MM.1S (cell line): ENCODE measurements around the gene FOXK2.

ENCODE experiments used
- DNase-seq: peaks from one replicate; pipeline ENCODE4 v3.0.0-alpha.2; 2015
- H2AFZ ChIP-seq: fragments of 300-600 bp; sonication (generic); 2 replicates; pipeline ENCODE4 v1.6.0; 2016; ENCODE audit warnings: antibody characterized with exemption, low read length
- H3F3A ChIP-seq: fragments of 300-600 bp; sonication (generic); 2 replicates; pipeline ENCODE4 v1.6.1; 2016; ENCODE audit warnings: mild to moderate bottlenecking, antibody characterized with exemption, low read length, moderate library complexity, mixed read lengths; ENCODE audit not compliant: insufficient read depth
- H3K27ac ChIP-seq: fragments of 300-600 bp; sonication (generic); 2 replicates; pipeline ENCODE4 v1.5.1; 2016; ENCODE audit warnings: mild to moderate bottlenecking, low read length
- H3K27me3 ChIP-seq: fragments of 300-600 bp; sonication (generic); replicated peaks from 2 replicates; pipeline ENCODE4 v1.6.0; 2016; ENCODE audit warnings: low read length; ENCODE audit not compliant: insufficient read depth
- H3K36me3 ChIP-seq: fragments of 300-600 bp; sonication (generic); replicated peaks from 2 replicates; pipeline ENCODE4 v1.6.1; 2016; ENCODE audit warnings: mild to moderate bottlenecking, low read length, mixed read lengths; ENCODE audit not compliant: insufficient read depth
- H3K4me1 ChIP-seq: fragments of 300-600 bp; sonication (generic); 2 replicates; pipeline ENCODE4 v1.6.1; 2016; ENCODE audit warnings: low read length, mixed read lengths
- H3K4me2 ChIP-seq: fragments of 300-600 bp; sonication (generic); 2 replicates; pipeline ENCODE4 v1.6.0; 2016; ENCODE audit warnings: low read depth, low read length
- H3K4me3 ChIP-seq: fragments of 300-600 bp; sonication (generic); 2 replicates; pipeline ENCODE4 v1.5.1; 2016; ENCODE audit warnings: low read length, mixed read lengths
- H3K79me2 ChIP-seq: fragments of 300-600 bp; sonication (generic); 2 replicates; pipeline ENCODE4 v1.6.1; 2016; ENCODE audit warnings: mixed run types, low read length, mixed read lengths
- H3K9ac ChIP-seq: fragments of 300-600 bp; sonication (generic); 2 replicates; pipeline ENCODE4 v1.6.1; 2016; ENCODE audit warnings: low read length, mixed read lengths
- H3K9me2 ChIP-seq: fragments of 300-600 bp; sonication (generic); replicated peaks from 2 replicates; pipeline ENCODE4 v1.6.1; 2016; ENCODE audit warnings: mild to moderate bottlenecking, low read length, mixed read lengths; ENCODE audit not compliant: insufficient read depth
- H3K9me3 ChIP-seq: fragments of 300-600 bp; sonication (generic); replicated peaks from 2 replicates; pipeline ENCODE4 v1.6.1; 2016; ENCODE audit warnings: mild to moderate bottlenecking, low read length, mixed read lengths; ENCODE audit not compliant: insufficient read depth
- H4K20me1 ChIP-seq: fragments of 300-600 bp; sonication (generic); 2 replicates; pipeline ENCODE4 v1.6.1; 2016; ENCODE audit warnings: mild to moderate bottlenecking, low read length, moderate library complexity, mixed read lengths; ENCODE audit not compliant: insufficient read depth
- CTCF ChIP-seq: fragments of 300-600 bp; sonication (generic); IDR thresholded peaks from 2 replicates; pipeline ENCODE4 v1.5.1; 2016; ENCODE audit warnings: antibody characterized with exemption, low read length, mixed read lengths
- EZH2 ChIP-seq: fragments of 300-600 bp; sonication (generic); optimal IDR thresholded peaks from 2 replicates; pipeline ENCODE3; 2017; ENCODE audit warnings: low read depth, mild to moderate bottlenecking, antibody characterized with exemption, low read length, mixed read lengths
- EZH2phosphoT487 ChIP-seq: fragments of 300-600 bp; sonication (generic); IDR thresholded peaks from 2 replicates; pipeline ENCODE4 v1.6.1; 2018; ENCODE audit warnings: antibody characterized with exemption, low read length

Gene FOXK2

DNA sequence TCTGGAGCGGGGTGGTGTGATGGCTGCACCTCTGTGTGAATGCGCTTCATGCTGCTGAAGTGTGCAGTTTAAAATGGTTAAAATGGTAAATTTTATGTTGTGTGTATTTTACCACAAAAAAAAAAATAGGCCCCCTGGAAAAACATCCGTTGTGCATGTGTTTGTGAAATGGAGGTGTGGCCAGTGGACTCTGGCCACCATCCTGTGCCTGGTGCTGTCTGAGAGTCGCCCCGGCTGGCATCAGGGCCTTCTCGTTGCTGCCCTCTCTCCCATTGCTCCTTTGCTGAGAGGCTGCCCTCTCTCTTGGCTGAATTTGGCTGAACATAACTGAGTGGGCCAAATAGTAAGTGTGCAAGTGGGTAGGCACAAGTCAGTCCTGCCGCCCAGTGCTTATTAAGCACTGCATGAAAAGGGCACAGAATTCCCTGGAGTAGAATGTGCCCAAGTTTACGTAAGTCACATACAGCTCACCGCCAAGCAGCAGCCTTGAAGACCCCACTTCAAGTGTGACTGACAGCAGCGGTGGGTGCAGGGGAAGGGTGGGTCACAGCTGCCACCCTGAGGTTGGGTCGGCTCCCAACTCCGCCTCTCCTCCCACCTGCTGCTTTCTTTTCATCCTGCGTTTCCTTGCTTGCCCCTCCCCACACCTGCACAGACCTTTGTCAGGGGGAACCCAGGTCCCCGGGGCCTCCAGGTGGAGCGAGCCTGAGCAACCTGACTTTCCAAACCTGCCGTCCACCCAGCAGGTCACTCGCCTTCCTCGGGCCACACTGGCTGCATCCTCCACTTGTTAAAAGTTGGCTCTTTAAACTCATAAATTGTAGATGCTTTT lies 46.8 kb downstream of the FOXK2 start:
- DNase-seq = no peak
- Histone ChIP-seq H3K79me2 (peaks cover 97% of the 10 kb centered on the region), H3K9me3 (no peaks in the 10 kb centered on the region), H3F3A (no peaks in the 10 kb centered on the region), H3K4me3 (no peak overlapping the region), H3K4me2 (no peak overlapping the region), H3K36me3 (peaks cover 9% of the 10 kb centered on the region; the same call in 1 of the 2 replicates), H3K27me3 (no peaks in the 10 kb centered on the region), H3K9me2 (no peaks in the 10 kb centered on the region), H3K4me1 (no peaks in the 10 kb centered on the region), H4K20me1 (peaks cover 17% of the 10 kb centered on the region), H2AFZ (no peak overlapping the region), H3K9ac (no peak overlapping the region), H3K27ac (no peak overlapping the region)
- TF ChIP-seq EZH2 (no peak), EZH2phosphoT487 (no peak), CTCF (no peak)

DNA sequence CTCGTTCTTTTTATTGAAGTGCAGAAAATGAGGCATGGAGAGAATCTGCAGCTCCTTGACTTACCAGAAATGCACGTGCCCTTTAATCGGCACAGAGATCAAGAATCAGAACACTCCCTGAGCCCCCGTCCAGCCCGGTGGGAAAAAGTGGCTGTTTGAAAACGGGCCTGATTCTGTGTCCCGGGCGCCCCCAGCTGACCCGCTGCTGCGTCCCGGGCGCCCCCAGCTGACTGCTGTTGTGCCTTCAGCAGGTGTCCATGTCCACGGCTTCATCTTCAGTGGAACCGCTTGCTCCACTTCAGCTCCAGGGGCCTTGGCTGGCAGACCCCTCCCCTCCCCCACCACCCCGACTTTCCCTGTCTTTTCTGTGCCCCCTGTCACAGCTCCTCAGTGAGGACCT lies 47.8 kb downstream of the FOXK2 start:
- H3K36me3 ChIP-seq = peaks cover 12% of the 10 kb centered on the region
- H2AFZ ChIP-seq = no peak overlapping the region
- H4K20me1 ChIP-seq = peaks cover 10% of the 10 kb centered on the region; the same call in 1 of the 2 replicates
- no peaks in the 10 kb centered on the region for H3K9me3 ChIP-seq
- H3K9ac ChIP-seq = no peak overlapping the region
- peaks cover 97% of the 10 kb centered on the region for H3K79me2 ChIP-seq
- H3K27ac ChIP-seq = no peak overlapping the region
- no peaks in the 10 kb centered on the region for H3K9me2 ChIP-seq
- H3K4me3 ChIP-seq = no peak overlapping the region
- no peaks in the 10 kb centered on the region for H3K27me3 ChIP-seq
- no peaks in the 10 kb centered on the region for H3F3A ChIP-seq
- H3K4me2 ChIP-seq = no peak overlapping the region
- no peaks in the 10 kb centered on the region for H3K4me1 ChIP-seq
- no peak for TF ChIP-seq CTCF
- no peak for TF ChIP-seq EZH2phosphoT487
- no peak for TF ChIP-seq EZH2
- DNase-seq = no peak

DNA sequence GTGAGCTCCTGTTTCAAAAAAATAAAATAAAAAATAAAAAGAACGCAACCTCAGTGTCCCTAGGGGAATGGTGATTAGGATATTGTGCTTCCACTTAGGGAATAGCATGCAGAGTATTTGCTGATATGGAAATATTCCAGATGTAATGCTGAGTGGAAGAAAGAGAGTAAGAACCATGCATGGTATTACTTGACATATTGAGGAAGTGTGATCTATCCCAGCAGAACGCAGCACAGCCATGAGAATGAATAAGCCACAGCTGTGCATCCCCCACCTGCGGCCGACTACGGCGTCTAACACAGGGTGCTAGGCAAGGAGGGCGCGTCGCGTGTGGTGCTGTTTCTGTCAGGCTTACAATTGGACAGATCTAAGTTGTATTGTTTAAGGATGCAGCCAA lies 49.5 kb downstream of the FOXK2 start:
- H3K9ac ChIP-seq = no peak overlapping the region
- H3K27ac ChIP-seq = no peak overlapping the region
- H3K36me3 ChIP-seq = peaks cover 12% of the 10 kb centered on the region
- H3K9me2 ChIP-seq = no peaks in the 10 kb centered on the region
- DNase-seq = no peak
- no peak overlapping the region for H3K4me2 ChIP-seq
- H3K27me3 ChIP-seq = no peaks in the 10 kb centered on the region
- TF ChIP-seq EZH2phosphoT487 (no peak), EZH2 (no peak), CTCF (no peak)
- H3F3A ChIP-seq = no peaks in the 10 kb centered on the region
- no peaks in the 10 kb centered on the region for H3K9me3 ChIP-seq
- H3K4me1 ChIP-seq = no peaks in the 10 kb centered on the region
- 0 out of 2 replicates have a peak, but pooled peaks cover 3% of the 10 kb centered on the region for H4K20me1 ChIP-seq
- H3K79me2 ChIP-seq = peaks cover 97% of the 10 kb centered on the region
- no peak overlapping the region for H3K4me3 ChIP-seq
- no peak overlapping the region for H2AFZ ChIP-seq
